ENCODE measurements around the gene MCHR1. TPM values are rescaled to one million over a fixed set of nuclear protein-coding genes. Genes with fewer than 3 reads are reported as not detected.
A peak's percentile ranks its signal among the peaks of the same experiment; 100 is the strongest.

MCHR1 gene
- total and polyA plus RNA-seq, 2 of the 13 experiments (the other 11 are each of a cell fraction or from before 2014, with no cell fraction given) = 0.40 to 0.83 TPM

- TF ChIP-seq ZNF142 (CRISPR knock-in tag; IDR thresholded peaks at IDR 0.05) = peak; percentile 89
- TF ChIP-seq ZNF761 (CRISPR knock-in tag; conservative IDR thresholded peaks at IDR 0.05) = 0 out of 2 replicates have a peak, but pooled peaks have one; percentile 2
- no peak for TF ChIP-seq ZNF451 (CRISPR knock-in tag; IDR thresholded peaks at IDR 0.05)
- TF ChIP-seq ZNF18 (CRISPR knock-in tag; IDR thresholded peaks at IDR 0.05; ENCODE audit: insufficient replicate concordance) = no peak
- TF ChIP-seq ZBTB40 (IDR thresholded peaks at IDR 0.05) = no peak
- peak; percentile 20; the same call in 1 of the 2 replicates for TF ChIP-seq ZBTB40 (CRISPR knock-in tag; IDR thresholded peaks at IDR 0.05)
- no peak for TF ChIP-seq ZBTB4 (CRISPR knock-in tag; IDR thresholded peaks at IDR 0.05; ENCODE audit: borderline replicate concordance)
- no peak for TF ChIP-seq ZMYM4 (CRISPR knock-in tag; IDR thresholded peaks at IDR 0.05)
- no peak for TF ChIP-seq ZNF660 (CRISPR knock-in tag; IDR thresholded peaks at IDR 0.05; ENCODE audit: borderline replicate concordance, low read depth)
Measured at GRCh38 chr22:40635940-40636379, 43.3 kb upstream of the MCHR1 start (continued).

Data from HepG2 (cell line).